DOHH2 (cell line): Measurements from ENCODE around the gene CD209.

Experiments used
- CTCF ChIP-seq: fragments of 200-600 bp; sonication (generic); IDR thresholded peaks from one replicate; pipeline ENCODE4 v1.5.1; 2014; ENCODE audit warnings: antibody characterized with exemption, mild to moderate bottlenecking, low read depth, low read length; ENCODE audit not compliant: poor library complexity, severe bottlenecking
- EZH2phosphoT487 ChIP-seq: fragments of 200-600 bp; sonication (generic); IDR thresholded peaks from 2 replicates; pipeline ENCODE4 v1.6.1; 2017; ENCODE audit warnings: borderline replicate concordance, mild to moderate bottlenecking, antibody characterized with exemption, low read length, moderate library complexity, mixed read lengths

GRCh38 chr19:7715671-7716070 is 31.7 kb downstream of the CD209 start:
- TF ChIP-seq CTCF, result no peak
- TF ChIP-seq EZH2phosphoT487, result no peak
